ENCODE results near the gene ZFC3H1.
A peak's percentile ranks its signal among the peaks of the same experiment; 100 is the strongest.

ZFC3H1 gene

DNA sequence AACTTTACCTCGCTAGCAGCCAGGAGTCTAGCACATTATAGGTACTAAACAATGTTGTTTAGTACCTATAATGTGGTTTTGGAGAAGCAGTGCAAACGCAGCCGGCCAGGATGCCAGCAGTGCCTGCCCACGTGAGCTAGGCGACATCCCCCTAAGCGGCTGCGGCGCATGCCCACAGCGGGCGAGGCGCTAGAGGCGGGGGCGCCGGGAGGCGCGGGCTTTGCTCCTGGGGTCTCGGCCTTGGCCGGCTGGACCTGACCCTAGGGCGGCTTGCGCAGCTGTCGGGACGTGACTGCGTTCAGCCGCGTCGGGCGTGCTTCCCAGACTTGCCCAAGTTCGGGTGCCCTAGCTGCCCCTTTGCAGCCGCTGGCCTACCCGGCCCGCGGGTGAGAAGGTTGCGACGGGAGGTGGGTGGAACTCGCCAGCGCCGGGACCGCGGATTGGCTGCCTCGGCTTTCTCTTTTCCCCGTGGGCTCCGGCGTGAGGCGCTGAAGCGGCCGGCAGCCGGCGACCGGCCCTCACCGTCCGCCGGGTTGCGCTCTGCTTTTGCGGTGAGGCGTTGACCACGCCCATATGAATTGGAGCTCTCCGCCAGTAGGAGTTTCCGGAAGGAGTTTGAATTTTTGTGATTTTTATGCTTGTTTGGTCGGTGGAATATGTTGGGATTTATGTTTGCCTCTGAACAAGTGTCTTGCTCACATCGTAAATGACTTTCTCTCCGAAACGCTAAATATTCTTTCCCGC, 22.4 kb upstream of the ZFC3H1 start, which contains the start of gene TMEM19:
Gene TMEM19, plus strand, starts transcription at position 169 of the 744 bp plus-strand sequence. CDS start 599 bp downstream, outside the sequence.
- Histone ChIP-seq H3F3A (ENCODE audit: insufficient read depth) (peaks cover 49% of the 10 kb centered on the region), H3K9me3 (ENCODE audit: insufficient read depth, low read length) (no peaks in the 10 kb centered on the region), H3K4me3 (ENCODE audit: insufficient read depth, low read length, poor library complexity, severe bottlenecking) (peak within 1 kb of the TSS; percentile 62), H4K20me1 (ENCODE audit: low read depth, low read length) (no peaks in the 10 kb centered on the region), H2AFZ (ENCODE audit: low read depth, low read length, severe bottlenecking) (peak within 1 kb of the TSS; percentile 61), H3K9ac (ENCODE audit: low read length) (peak within 1 kb of the TSS; percentile 67), H3K79me2 (ENCODE audit: insufficient read depth, low read length) (peaks cover 31% of the 10 kb centered on the region; the same call in 1 of the 2 replicates), H3K27ac (ENCODE audit: low read depth, low read length) (peak within 1 kb of the TSS; percentile 92), H3K4me2 (ENCODE audit: low read depth, low read length, poor library complexity, severe bottlenecking) (peak within 1 kb of the TSS; percentile 90), H3K27me3 (ENCODE audit: low read length) (no peaks in the 10 kb centered on the region), H3K9me2 (replicated peaks; ENCODE audit: insufficient read depth, low read length) (no peaks in the 10 kb centered on the region), H3K36me3 (ENCODE audit: low read length) (no peaks in the 10 kb centered on the region)
- TF ChIP-seq, protein P1, sequence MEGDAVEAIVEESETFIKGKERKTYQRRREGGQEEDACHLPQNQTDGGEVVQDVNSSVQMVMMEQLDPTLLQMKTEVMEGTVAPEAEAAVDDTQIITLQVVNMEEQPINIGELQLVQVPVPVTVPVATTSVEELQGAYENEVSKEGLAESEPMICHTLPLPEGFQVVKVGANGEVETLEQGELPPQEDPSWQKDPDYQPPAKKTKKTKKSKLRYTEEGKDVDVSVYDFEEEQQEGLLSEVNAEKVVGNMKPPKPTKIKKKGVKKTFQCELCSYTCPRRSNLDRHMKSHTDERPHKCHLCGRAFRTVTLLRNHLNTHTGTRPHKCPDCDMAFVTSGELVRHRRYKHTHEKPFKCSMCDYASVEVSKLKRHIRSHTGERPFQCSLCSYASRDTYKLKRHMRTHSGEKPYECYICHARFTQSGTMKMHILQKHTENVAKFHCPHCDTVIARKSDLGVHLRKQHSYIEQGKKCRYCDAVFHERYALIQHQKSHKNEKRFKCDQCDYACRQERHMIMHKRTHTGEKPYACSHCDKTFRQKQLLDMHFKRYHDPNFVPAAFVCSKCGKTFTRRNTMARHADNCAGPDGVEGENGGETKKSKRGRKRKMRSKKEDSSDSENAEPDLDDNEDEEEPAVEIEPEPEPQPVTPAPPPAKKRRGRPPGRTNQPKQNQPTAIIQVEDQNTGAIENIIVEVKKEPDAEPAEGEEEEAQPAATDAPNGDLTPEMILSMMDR (IDR thresholded peaks at IDR 0.05; ENCODE audit: insufficient read depth, low read length, poor library complexity, severe bottlenecking), result no peak
- no peak for TF ChIP-seq EZH2phosphoT487 (conservative IDR thresholded peaks at IDR 0.05; ENCODE audit: low read length)

- Histone ChIP-seq H3K4me3 (ENCODE audit: insufficient read depth, low read length, poor library complexity, severe bottlenecking) (peak overlapping the region; percentile 62), H3K36me3 (ENCODE audit: low read length) (no peaks in the 10 kb centered on the region), H3K79me2 (ENCODE audit: insufficient read depth, low read length) (peaks cover 31% of the 10 kb centered on the region; the same call in 1 of the 2 replicates), H3K9ac (ENCODE audit: low read length) (peak overlapping the region; percentile 67), H2AFZ (ENCODE audit: low read depth, low read length, severe bottlenecking) (peak overlapping the region; percentile 61), H4K20me1 (ENCODE audit: low read depth, low read length) (no peaks in the 10 kb centered on the region), H3K4me2 (ENCODE audit: low read depth, low read length, poor library complexity, severe bottlenecking) (peak overlapping the region; percentile 90), H3K27me3 (ENCODE audit: low read length) (no peaks in the 10 kb centered on the region), H3K9me3 (ENCODE audit: insufficient read depth, low read length) (no peaks in the 10 kb centered on the region), H3F3A (ENCODE audit: insufficient read depth) (peaks cover 44% of the 10 kb centered on the region), H3K27ac (ENCODE audit: low read depth, low read length) (peak overlapping the region; percentile 92), H3K9me2 (replicated peaks; ENCODE audit: insufficient read depth, low read length) (no peaks in the 10 kb centered on the region)
- TF ChIP-seq, protein P1 (IDR thresholded peaks at IDR 0.05; ENCODE audit: insufficient read depth, low read length, poor library complexity, severe bottlenecking), result no peak
- no peak for TF ChIP-seq EZH2phosphoT487 (conservative IDR thresholded peaks at IDR 0.05; ENCODE audit: low read length)
Measured at GRCh38 chr12:71685312-71685906, 21.8 kb upstream of the ZFC3H1 start.

DNA sequence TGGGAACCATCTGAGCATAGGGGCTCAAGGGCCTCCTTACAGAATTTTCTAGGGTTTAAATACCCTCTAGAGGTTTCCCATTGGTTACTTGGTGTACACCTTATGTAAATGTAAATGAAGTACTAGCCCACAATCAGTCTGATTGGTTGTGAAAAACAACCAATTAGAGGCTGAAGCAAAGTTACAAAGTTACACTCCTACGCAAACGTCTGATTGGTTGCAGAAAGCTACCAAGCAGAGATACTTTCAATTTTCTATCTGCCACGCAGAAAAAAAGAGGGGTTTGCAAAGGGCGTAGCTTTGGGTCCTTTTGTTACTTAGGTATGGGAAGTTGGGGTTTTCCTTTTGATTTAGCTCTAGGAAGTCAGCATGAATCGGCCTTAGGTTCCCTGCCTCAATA, 20.4 kb upstream of the ZFC3H1 start:
- H3K4me2 ChIP-seq (ENCODE audit: low read depth, low read length, poor library complexity, severe bottlenecking), result no peak overlapping the region
- no peak overlapping the region for H3K4me3 ChIP-seq (ENCODE audit: insufficient read depth, low read length, poor library complexity, severe bottlenecking)
- no peaks in the 10 kb centered on the region for H3K9me2 ChIP-seq (replicated peaks; ENCODE audit: insufficient read depth, low read length)
- H3K79me2 ChIP-seq (ENCODE audit: insufficient read depth, low read length), result peaks cover 23% of the 10 kb centered on the region; the same call in 1 of the 2 replicates
- no peaks in the 10 kb centered on the region for H3K27me3 ChIP-seq (ENCODE audit: low read length)
- H3K36me3 ChIP-seq (ENCODE audit: low read length), result no peaks in the 10 kb centered on the region
- peaks cover 31% of the 10 kb centered on the region for H3F3A ChIP-seq (ENCODE audit: insufficient read depth)
- H3K9me3 ChIP-seq (ENCODE audit: insufficient read depth, low read length), result no peaks in the 10 kb centered on the region
- no peak overlapping the region for H3K9ac ChIP-seq (ENCODE audit: low read length)
- no peak overlapping the region for H2AFZ ChIP-seq (ENCODE audit: low read depth, low read length, severe bottlenecking)
- no peaks in the 10 kb centered on the region for H4K20me1 ChIP-seq (ENCODE audit: low read depth, low read length)
- TF ChIP-seq EZH2phosphoT487 (conservative IDR thresholded peaks at IDR 0.05; ENCODE audit: low read length), result no peak
- no peak overlapping the region for H3K27ac ChIP-seq (ENCODE audit: low read depth, low read length)

- Histone ChIP-seq H3K9ac (ENCODE audit: low read length) (no peak overlapping the region), H3K9me2 (replicated peaks; ENCODE audit: insufficient read depth, low read length) (no peaks in the 10 kb centered on the region), H3K36me3 (ENCODE audit: low read length) (no peaks in the 10 kb centered on the region), H2AFZ (ENCODE audit: low read depth, low read length, severe bottlenecking) (no peak overlapping the region), H4K20me1 (ENCODE audit: low read depth, low read length) (no peaks in the 10 kb centered on the region), H3F3A (ENCODE audit: insufficient read depth) (peaks cover 27% of the 10 kb centered on the region), H3K4me3 (ENCODE audit: insufficient read depth, low read length, poor library complexity, severe bottlenecking) (no peak overlapping the region), H3K27ac (ENCODE audit: low read depth, low read length) (no peak overlapping the region), H3K9me3 (ENCODE audit: insufficient read depth, low read length) (no peaks in the 10 kb centered on the region), H3K27me3 (ENCODE audit: low read length) (no peaks in the 10 kb centered on the region), H3K79me2 (ENCODE audit: insufficient read depth, low read length) (peaks cover 18% of the 10 kb centered on the region; the same call in 1 of the 2 replicates), H3K4me2 (ENCODE audit: low read depth, low read length, poor library complexity, severe bottlenecking) (no peak overlapping the region)
- TF ChIP-seq, protein P1 (IDR thresholded peaks at IDR 0.05; ENCODE audit: insufficient read depth, low read length, poor library complexity, severe bottlenecking), result no peak
- no peak for TF ChIP-seq EZH2phosphoT487 (conservative IDR thresholded peaks at IDR 0.05; ENCODE audit: low read length)
Measured at GRCh38 chr12:71683633-71684032, 20.0 kb upstream of the ZFC3H1 start.
